OCI-LY7 (cell line): ENCODE results near the gene CCT5. TPM values are rescaled to one million over a fixed set of nuclear protein-coding genes. Genes with fewer than 3 reads are reported as not detected.

Experiments used
- BruUV-seq: library from RNA; stranded (reverse); fragments of 400-500 nt; replicated peaks from 2 replicates; lab custom pipeline; 2021; lab: Mats Ljungman, UMichigan
- CTCF ChIA-PET: fragments of 300-600 bp; sonication (Branson Sonifier 250); formaldehyde crosslinking; loops from one replicate; lab custom pipeline; 2022; ENCODE audit warnings: antibody characterized with exemption; ENCODE audit not compliant: unreplicated experiment; lab: Charles Lee
- POLR2A ChIA-PET: fragments of 300-600 bp; sonication (Branson Sonifier 250); formaldehyde crosslinking; loops from one replicate; lab custom pipeline; 2022; ENCODE audit warnings: antibody characterized with exemption; lab: Charles Lee
- DNase-seq: peaks from one replicate; pipeline ENCODE4 v3.0.0-alpha.2; 2015; ENCODE audit warnings: low spot score
- H2AFZ ChIP-seq: fragments of 200-600 bp; sonication (generic), shearing (Covaris generic); 2 replicates; pipeline ENCODE4 v1.6.1; 2014; ENCODE audit warnings: mild to moderate bottlenecking, antibody characterized with exemption, low read length, moderate library complexity
- H3K27ac ChIP-seq: fragments of 200-600 bp; sonication (generic); 2 replicates; pipeline ENCODE4 v1.5.1; 2014; ENCODE audit warnings: mixed run types, low read depth, mild to moderate bottlenecking, moderate library complexity, low read length, inconsistent platforms; ENCODE audit not compliant: poor library complexity, severe bottlenecking
- H3K36me3 ChIP-seq: fragments of 200-600 bp; sonication (generic); 2 replicates; pipeline ENCODE4 v1.6.1; 2014; ENCODE audit warnings: mild to moderate bottlenecking, antibody characterized with exemption, low read length, moderate library complexity, mixed read lengths; ENCODE audit not compliant: insufficient read depth
- H3K4me1 ChIP-seq: fragments of 200-600 bp; sonication (generic); 2 replicates; pipeline ENCODE4 v1.5.1; 2014; ENCODE audit warnings: mild to moderate bottlenecking, low read length; ENCODE audit not compliant: insufficient read depth, poor library complexity, severe bottlenecking
- H3K4me2 ChIP-seq: fragments of 200-600 bp; sonication (generic); 2 replicates; pipeline ENCODE4 v1.6.1; 2014; ENCODE audit warnings: mild to moderate bottlenecking, low read length
- H3K4me3 ChIP-seq: fragments of 200-600 bp; sonication (generic); 2 replicates; pipeline ENCODE4 v1.5.1; 2014; ENCODE audit warnings: mild to moderate bottlenecking, low read depth, low read length; ENCODE audit not compliant: poor library complexity, severe bottlenecking
- H3K79me2 ChIP-seq: fragments of 200-600 bp; sonication (generic); 2 replicates; pipeline ENCODE4 v1.6.1; 2016; ENCODE audit warnings: low read depth, mild to moderate bottlenecking, low read length, moderate library complexity, mixed read lengths; ENCODE audit not compliant: insufficient read depth
- H3K9me2 ChIP-seq: fragments of 200-600 bp; sonication (generic); 2 replicates; pipeline ENCODE4 v1.6.1; 2016; ENCODE audit warnings: mild to moderate bottlenecking, low read length, mixed read lengths; ENCODE audit not compliant: insufficient read depth
- H3K9me3 ChIP-seq: fragments of 200-600 bp; sonication (generic); 2 replicates; pipeline ENCODE4 v1.6.1; 2014; ENCODE audit warnings: mild to moderate bottlenecking, mixed run types, low read length, mixed read lengths
- H4K20me1 ChIP-seq: fragments of 200-600 bp; sonication (generic); 2 replicates; pipeline ENCODE4 v1.6.1; 2014; ENCODE audit warnings: mild to moderate bottlenecking, antibody characterized with exemption, low read length, moderate library complexity, mixed read lengths; ENCODE audit not compliant: insufficient read depth
- EZH2phosphoT487 ChIP-seq: fragments of 200-600 bp; sonication (generic); IDR thresholded peaks from 2 replicates; pipeline ENCODE4 v1.6.1; 2018; ENCODE audit warnings: low read depth, borderline replicate concordance, mild to moderate bottlenecking, mixed run types, antibody characterized with exemption, low read length, moderate library complexity, mixed read lengths
- intact Hi-C: fragments of 100-400 bp; cut with micrococcal nuclease; formaldehyde crosslinking; loops from one replicate; pipeline ENCODE4 v1.10.0; 2022; ENCODE audit not compliant: unreplicated experiment
- total RNA-seq, 2 experiments: library from RNA; depleted of rRNA in 1 of 2; stranded (reverse); fragments of >200 nt in 1 of 2; shearing (Covaris generic) in 1 of 2; gene quantifications; 2 replicates each; pipeline ENCODE4 v1.2.3, GENCODE V29; 2014 to 2022
- TF ChIP-seq, protein P1 (sequence below): fragments of 200-600 bp; sonication (generic); conservative IDR thresholded peaks from 2 replicates; pipeline ENCODE4 v1.5.1; 2014; ENCODE audit warnings: mild to moderate bottlenecking, antibody characterized with exemption, low read length, moderate library complexity, mixed read lengths

Gene CCT5
- total RNA-seq, 2 experiments from 2014 or later: 389 to 498 TPM

DNA sequence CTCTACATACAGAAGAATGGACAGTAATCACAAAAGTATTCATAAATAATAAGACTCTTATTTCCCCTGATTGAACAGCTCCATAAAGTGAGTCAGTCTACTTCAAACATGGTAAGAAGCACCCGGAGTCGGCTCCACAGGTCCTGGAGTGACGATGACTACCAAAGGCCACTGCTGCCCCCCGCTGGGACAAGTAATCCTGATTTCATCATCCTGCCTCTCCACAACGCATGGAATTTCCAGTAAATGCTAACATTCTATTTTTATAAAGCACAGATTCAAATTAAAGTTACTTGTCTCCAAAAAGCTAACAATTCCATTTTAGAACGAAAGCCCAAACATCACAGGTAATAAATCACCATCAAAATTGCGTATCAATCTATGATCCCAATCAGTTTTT lies 16.6 kb upstream of the CCT5 start:
- Histone ChIP-seq H3K9me2 (no peaks in the 10 kb centered on the region), H3K4me3 (no peak overlapping the region), H3K9me3 (no peaks in the 10 kb centered on the region), H3K4me2 (no peak overlapping the region), H2AFZ (no peak overlapping the region), H3K27ac (no peak overlapping the region), H4K20me1 (no peaks in the 10 kb centered on the region), H3K36me3 (peaks cover 17% of the 10 kb centered on the region), H3K4me1 (no peaks in the 10 kb centered on the region), H3K79me2 (no peaks in the 10 kb centered on the region)
- BruUV-seq: no TSS peak
- ChIA-PET CTCF (interaction anchor here (0.7 kb wide), 1 partner anchor 16 kb away, joined by 3 read pairs; no protein-coding TSS in a partner anchor), POLR2A (no interaction called here)
- TF ChIP-seq, protein P1, sequence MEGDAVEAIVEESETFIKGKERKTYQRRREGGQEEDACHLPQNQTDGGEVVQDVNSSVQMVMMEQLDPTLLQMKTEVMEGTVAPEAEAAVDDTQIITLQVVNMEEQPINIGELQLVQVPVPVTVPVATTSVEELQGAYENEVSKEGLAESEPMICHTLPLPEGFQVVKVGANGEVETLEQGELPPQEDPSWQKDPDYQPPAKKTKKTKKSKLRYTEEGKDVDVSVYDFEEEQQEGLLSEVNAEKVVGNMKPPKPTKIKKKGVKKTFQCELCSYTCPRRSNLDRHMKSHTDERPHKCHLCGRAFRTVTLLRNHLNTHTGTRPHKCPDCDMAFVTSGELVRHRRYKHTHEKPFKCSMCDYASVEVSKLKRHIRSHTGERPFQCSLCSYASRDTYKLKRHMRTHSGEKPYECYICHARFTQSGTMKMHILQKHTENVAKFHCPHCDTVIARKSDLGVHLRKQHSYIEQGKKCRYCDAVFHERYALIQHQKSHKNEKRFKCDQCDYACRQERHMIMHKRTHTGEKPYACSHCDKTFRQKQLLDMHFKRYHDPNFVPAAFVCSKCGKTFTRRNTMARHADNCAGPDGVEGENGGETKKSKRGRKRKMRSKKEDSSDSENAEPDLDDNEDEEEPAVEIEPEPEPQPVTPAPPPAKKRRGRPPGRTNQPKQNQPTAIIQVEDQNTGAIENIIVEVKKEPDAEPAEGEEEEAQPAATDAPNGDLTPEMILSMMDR: peak; percentile 48; the same call in 1 of the 2 replicates
- TF ChIP-seq EZH2phosphoT487: no peak
- intact Hi-C loops: no loop called here
- DNase-seq: no peak

DNA sequence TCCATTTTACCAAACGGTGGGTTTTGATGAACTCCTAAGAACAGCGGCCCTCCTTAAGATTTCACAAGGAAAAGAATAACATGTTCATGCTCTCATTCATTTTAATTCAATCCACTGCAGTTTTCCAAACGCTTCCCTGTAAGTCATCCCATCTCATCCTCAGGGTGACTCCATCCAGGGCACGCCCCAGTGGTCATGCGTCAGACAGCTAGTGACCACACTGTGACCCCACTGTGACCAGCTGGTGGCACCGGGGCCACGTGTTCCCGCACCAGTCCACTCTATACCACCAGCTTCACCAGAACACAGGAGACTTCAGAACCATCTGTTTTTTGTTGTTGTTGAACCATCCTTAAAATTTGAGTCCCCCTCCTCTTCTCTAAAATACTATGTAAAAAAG lies 14.7 kb upstream of the CCT5 start:
- Histone ChIP-seq H3K9me2 (no peaks in the 10 kb centered on the region), H3K4me1 (no peaks in the 10 kb centered on the region), H3K27ac (no peak overlapping the region), H3K4me2 (no peak overlapping the region), H3K4me3 (no peak overlapping the region), H4K20me1 (no peaks in the 10 kb centered on the region), H2AFZ (no peak overlapping the region), H3K9me3 (no peaks in the 10 kb centered on the region), H3K36me3 (peaks cover 17% of the 10 kb centered on the region), H3K79me2 (no peaks in the 10 kb centered on the region)
- POLR2A ChIA-PET: interaction anchor here (0.6 to 2.0 kb wide), 3 partner anchors 8 to 299 kb away, joined by 3 to 6 read pairs (median 4); no protein-coding TSS in a partner anchor
- CTCF ChIA-PET: no interaction called here
- no TSS peak for BruUV-seq
- intact Hi-C loops: no loop called here
- no peak for DNase-seq
- TF ChIP-seq EZH2phosphoT487: no peak
- TF ChIP-seq, protein P1: no peak

- no TSS peak for BruUV-seq
- H3K27ac ChIP-seq: no peak overlapping the region
- intact Hi-C loops: no loop called here
- H4K20me1 ChIP-seq: no peaks in the 10 kb centered on the region
- H2AFZ ChIP-seq: no peak overlapping the region
- H3K4me3 ChIP-seq: no peak overlapping the region
- no peaks in the 10 kb centered on the region for H3K36me3 ChIP-seq
- ChIA-PET CTCF (interaction anchor here (0.6 kb wide), 1 partner anchor 11 kb away, joined by 3 read pairs; no protein-coding TSS in a partner anchor), POLR2A (interaction anchor here (0.6 to 1.2 kb wide), 2 partner anchors 9 kb away, joined by 3 to 6 read pairs; no protein-coding TSS in a partner anchor)
- TF ChIP-seq EZH2phosphoT487: no peak
- TF ChIP-seq, protein P1: no peak
- H3K79me2 ChIP-seq: peaks cover 10% of the 10 kb centered on the region; the same call in 1 of the 2 replicates
- no peaks in the 10 kb centered on the region for H3K9me3 ChIP-seq
- H3K4me1 ChIP-seq: peaks cover 8% of the 10 kb centered on the region
- DNase-seq: no peak
- no peak overlapping the region for H3K4me2 ChIP-seq
- H3K9me2 ChIP-seq: no peaks in the 10 kb centered on the region
Observed at GRCh38 chr5:10243660-10244240, 6.3 kb upstream of the CCT5 start.
